Measurements from ENCODE around the gene TIAM2.

The TIAM2 gene

DNA sequence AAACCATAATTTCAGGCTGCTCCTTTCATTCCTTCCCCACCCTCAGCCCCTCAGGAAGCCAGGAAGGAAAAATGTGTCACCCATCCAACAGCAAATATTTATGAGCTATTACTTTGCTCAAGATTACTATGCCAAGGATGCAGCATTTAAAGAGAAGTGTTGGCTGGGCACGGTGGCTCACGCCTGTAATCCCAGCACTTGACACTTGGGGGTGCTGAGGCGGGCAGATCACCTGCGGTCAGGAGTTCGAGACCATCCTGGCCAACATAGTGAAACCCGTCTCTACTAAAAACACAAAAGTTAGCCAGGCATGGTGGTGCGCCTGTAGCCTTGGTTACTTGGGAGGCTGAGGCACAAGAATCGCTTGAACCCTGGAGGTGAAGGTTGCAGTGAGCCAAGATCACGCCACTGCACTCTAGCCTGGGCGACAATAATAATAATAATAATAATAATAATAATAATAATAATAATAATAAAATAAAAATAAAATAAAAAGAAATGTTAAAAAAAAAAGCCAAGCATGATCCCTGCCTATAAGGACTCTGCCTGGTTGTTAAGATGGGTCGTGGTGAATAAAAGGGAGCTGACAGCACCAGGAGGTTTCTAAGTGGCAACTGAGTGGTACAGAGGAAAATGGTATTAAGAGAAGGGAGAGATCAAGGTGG lies 20.5 kb upstream of the TIAM2 start:
- no peak for DNase-seq

GRCh38 chr6:154977588-154977987 lies 17.5 kb upstream of the TIAM2 start:
- TF ChIP-seq POLR2A (IDR thresholded peaks at IDR 0.05; ENCODE audit: low read length), result no peak
- no peak for TF ChIP-seq GATA1 (IDR thresholded peaks at IDR 0.05; ENCODE audit: low read depth, low read length)
- DNase-seq, result no peak

More for the DNA sequence above, 20.5 kb upstream of the TIAM2 start:
- no peak for TF ChIP-seq POLR2A (IDR thresholded peaks at IDR 0.05; ENCODE audit: low read length)
- TF ChIP-seq GATA1 (IDR thresholded peaks at IDR 0.05; ENCODE audit: low read depth, low read length), result no peak

- DNase-seq, result no peak
- no peak for TF ChIP-seq POLR2A (IDR thresholded peaks at IDR 0.05; ENCODE audit: low read length)
These were observed 14.6 kb upstream of the TIAM2 start for GRCh38 chr6:154980273-154981078.

DNA sequence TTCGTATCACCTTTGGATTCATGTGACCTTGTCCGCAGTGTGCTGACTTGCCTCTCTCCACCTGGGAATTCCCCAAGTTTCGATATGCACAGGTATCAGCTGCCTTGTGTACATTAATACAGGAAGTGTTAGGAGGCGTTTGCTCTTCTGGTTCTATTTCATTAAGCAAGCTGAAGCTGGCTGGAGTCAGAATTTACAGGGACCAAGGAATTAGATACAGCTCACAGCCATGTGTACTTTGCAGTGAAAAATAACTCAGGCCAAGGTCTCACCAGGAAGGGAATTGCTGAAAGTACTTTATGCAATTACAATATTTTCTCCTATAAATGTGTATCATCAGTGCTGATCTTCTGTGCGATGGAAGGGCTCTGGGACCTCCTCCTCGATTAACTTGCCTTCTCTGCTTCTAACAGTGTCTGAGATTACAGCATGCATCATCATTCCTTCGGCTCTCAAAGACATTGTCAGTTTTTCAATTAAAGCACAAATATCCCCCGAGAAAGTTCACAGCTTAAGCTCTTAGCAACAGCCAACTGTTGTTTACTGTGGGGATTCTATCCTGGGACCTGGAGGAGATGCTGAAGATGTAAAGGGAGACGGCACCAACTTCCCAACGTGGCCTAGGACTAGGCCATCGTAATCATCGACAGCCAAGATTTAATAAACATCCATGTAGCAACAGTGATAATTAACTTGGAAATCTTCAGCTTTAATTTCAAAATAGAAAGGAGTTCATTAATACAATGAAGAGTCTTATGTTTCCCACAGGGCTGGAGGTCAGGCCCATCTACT lies 13.8 kb upstream of the TIAM2 start:
- no peak for DNase-seq

DNA sequence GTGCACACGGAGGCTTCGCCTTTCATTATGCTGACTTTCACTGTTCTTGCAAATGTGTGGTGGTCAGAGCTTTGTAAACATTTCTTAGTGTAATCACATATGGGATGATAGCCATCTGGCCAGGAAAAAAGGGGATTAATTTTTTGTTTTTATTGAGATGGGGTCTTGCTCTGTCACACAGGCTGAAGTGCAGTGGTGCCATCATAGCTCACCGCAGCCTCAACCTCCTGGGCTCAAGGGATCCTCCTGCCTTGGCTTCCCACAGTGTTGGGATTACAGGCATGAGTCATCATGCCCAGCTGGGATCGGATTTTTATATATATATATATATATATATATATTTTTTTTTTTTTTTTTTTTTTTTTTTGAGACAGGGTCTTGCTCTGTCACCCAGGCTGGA lies 11.0 kb upstream of the TIAM2 start:
- DNase-seq, result no peak

More for the DNA sequence above, 13.8 kb upstream of the TIAM2 start:
- TF ChIP-seq POLR2A (IDR thresholded peaks at IDR 0.05; ENCODE audit: low read length) (no peak), GATA1 (IDR thresholded peaks at IDR 0.05; ENCODE audit: low read depth, low read length) (no peak)

DNA sequence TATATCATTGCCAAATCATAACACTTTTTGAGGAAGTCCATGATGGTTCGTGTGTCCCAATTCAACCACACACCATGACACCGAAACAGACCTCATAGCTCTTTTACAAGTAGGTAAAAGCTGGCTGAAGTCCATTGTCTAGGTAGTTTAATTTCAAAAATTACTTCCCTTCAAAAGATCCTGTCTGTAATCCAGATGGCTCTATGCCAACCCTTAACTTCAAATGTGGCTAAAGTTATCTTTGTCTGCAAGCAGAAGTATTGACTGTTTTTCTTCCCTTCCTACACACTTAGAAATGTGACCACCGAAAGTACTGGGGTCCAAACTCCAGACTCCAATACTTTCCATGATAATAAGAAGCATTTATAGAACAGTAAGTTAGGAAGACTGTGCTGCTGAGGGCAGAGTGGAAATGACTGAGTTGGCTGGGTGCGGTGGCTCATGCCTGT lies 8.3 kb upstream of the TIAM2 start:
- no peak for DNase-seq
- TF ChIP-seq POLR2A (IDR thresholded peaks at IDR 0.05; ENCODE audit: low read length) (no peak), GATA1 (IDR thresholded peaks at IDR 0.05; ENCODE audit: low read depth, low read length) (no peak)

More for the DNA sequence above, 11.0 kb upstream of the TIAM2 start:
- no peak for TF ChIP-seq POLR2A (IDR thresholded peaks at IDR 0.05; ENCODE audit: low read length)
- TF ChIP-seq GATA1 (IDR thresholded peaks at IDR 0.05; ENCODE audit: low read depth, low read length), result no peak

GRCh38 chr6:154989448-154989847 lies 5.7 kb upstream of the TIAM2 start:
- DNase-seq, result no peak
- TF ChIP-seq GATA1 (IDR thresholded peaks at IDR 0.05; ENCODE audit: low read depth, low read length) (no peak), POLR2A (IDR thresholded peaks at IDR 0.05; ENCODE audit: low read length) (no peak)

DNA sequence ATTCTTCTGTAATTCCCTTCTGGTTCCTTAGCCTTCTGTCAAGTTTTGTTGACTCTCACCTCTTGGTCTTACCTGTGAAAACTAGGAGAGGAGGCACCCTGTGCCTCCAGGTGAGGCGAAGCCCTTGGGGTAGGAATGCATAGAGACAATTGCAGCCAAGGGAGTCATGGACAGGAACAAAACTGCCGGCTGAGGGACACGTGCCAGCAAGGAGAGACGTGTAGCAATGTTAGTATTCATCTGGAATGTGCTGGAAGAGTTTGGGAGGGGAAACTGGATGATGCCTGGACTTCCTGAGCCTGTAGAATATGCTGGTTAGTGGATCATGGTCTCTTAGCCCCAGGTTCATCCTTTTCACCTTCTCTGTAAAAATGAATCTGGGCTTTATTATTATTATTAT lies 3.9 kb upstream of the TIAM2 start:
- no peak for TF ChIP-seq GATA1 (IDR thresholded peaks at IDR 0.05; ENCODE audit: low read depth, low read length)
- no peak for TF ChIP-seq POLR2A (IDR thresholded peaks at IDR 0.05; ENCODE audit: low read length)
- no peak for DNase-seq

- TF ChIP-seq GATA1 (IDR thresholded peaks at IDR 0.05; ENCODE audit: low read depth, low read length) (no peak), POLR2A (IDR thresholded peaks at IDR 0.05; ENCODE audit: low read length) (no peak)
- no peak for DNase-seq
These were observed 2.1 kb upstream of the TIAM2 start for GRCh38 chr6:154993026-154993425.

DNA sequence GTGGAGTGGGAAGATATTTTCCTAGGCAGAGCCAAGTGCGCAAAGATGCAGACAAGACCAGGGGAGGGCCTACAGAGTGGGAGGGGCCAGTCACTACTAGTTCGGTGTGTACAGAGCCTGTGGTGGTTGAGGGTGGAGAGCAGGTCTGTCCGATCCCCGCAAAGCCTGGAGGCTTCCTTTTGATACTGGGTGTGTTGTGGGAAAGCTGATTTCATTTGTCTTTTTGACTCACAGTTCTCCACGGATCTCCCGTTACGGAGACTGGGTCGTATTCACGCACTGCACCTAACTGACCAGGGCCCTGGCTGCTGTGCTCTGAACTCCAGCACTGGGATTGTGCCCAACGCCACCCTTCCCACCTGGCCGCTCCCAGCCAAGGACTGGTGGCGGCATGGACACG lies 1.4 kb upstream of the TIAM2 start:
- no peak for DNase-seq
- TF ChIP-seq GATA1 (IDR thresholded peaks at IDR 0.05; ENCODE audit: low read depth, low read length), result no peak
- no peak for TF ChIP-seq POLR2A (IDR thresholded peaks at IDR 0.05; ENCODE audit: low read length)

- TF ChIP-seq POLR2A (IDR thresholded peaks at IDR 0.05; ENCODE audit: low read length) (no peak), GATA1 (IDR thresholded peaks at IDR 0.05; ENCODE audit: low read depth, low read length) (no peak)
These were observed 270 bp upstream of the TIAM2 start for GRCh38 chr6:154994836-154995253.

GRCh38 chr6:154996016-154996590 lies 988 bp downstream of the TIAM2 start:
- DNase-seq, result no peak
- no peak for TF ChIP-seq GATA1 (IDR thresholded peaks at IDR 0.05; ENCODE audit: low read depth, low read length)
- TF ChIP-seq POLR2A (IDR thresholded peaks at IDR 0.05; ENCODE audit: low read length), result no peak

More at GRCh38 chr6:154994836-154995253, 270 bp upstream of the TIAM2 start:
- no peak for DNase-seq

- TF ChIP-seq POLR2A (IDR thresholded peaks at IDR 0.05; ENCODE audit: low read length), result no peak
- TF ChIP-seq GATA1 (IDR thresholded peaks at IDR 0.05; ENCODE audit: low read depth, low read length), result no peak
These were observed 1.8 kb downstream of the TIAM2 start for GRCh38 chr6:154996841-154997311.

More at GRCh38 chr6:154996841-154997311, 1.8 kb downstream of the TIAM2 start:
- no peak for DNase-seq

Data from erythroblast (primary cell).